ENCODE results near the gene PRDM16.

GRCh38 chr1:3245344-3245743 is 176.3 kb downstream of the PRDM16 start:
- TF ChIP-seq ZNF423 (CRISPR knock-in tag; IDR thresholded peaks at IDR 0.05) (no peak), ZNF317 (CRISPR knock-in tag; IDR thresholded peaks at IDR 0.05; ENCODE audit: borderline replicate concordance, low read depth) (no peak), CTCF (IDR thresholded peaks at IDR 0.05) (no peak), ZBTB43 (CRISPR knock-in tag; IDR thresholded peaks at IDR 0.05) (no peak), SMAD3 (CRISPR knock-in tag; IDR thresholded peaks at IDR 0.05; ENCODE audit: borderline replicate concordance) (no peak), TP53 (CRISPR knock-in tag; IDR thresholded peaks at IDR 0.05) (no peak), ETV6 (CRISPR knock-in tag; IDR thresholded peaks at IDR 0.05) (no peak), MLX (CRISPR knock-in tag; IDR thresholded peaks at IDR 0.05) (no peak), CREM (CRISPR knock-in tag; IDR thresholded peaks at IDR 0.05) (no peak), OVOL2 (CRISPR knock-in tag; IDR thresholded peaks at IDR 0.05; ENCODE audit: borderline replicate concordance) (no peak), MXD4 (CRISPR knock-in tag; IDR thresholded peaks at IDR 0.05; ENCODE audit: borderline replicate concordance) (no peak), ATF3 (CRISPR knock-in tag; conservative IDR thresholded peaks at IDR 0.05) (no peak)
